Measurements from ENCODE around the gene DAPK2. TPM values are rescaled to one million over a fixed set of nuclear protein-coding genes. Genes with fewer than 3 reads are reported as not detected.
"Not testable (repeated sequence)": the region's sequence is repeated elsewhere in the genome, so short reads cannot be mapped to it uniquely, and the experiment has no call there.

The DAPK2 gene
- total RNA-seq, 2 donors from 2014 or later = 28.8 to 57.6 TPM

DNA sequence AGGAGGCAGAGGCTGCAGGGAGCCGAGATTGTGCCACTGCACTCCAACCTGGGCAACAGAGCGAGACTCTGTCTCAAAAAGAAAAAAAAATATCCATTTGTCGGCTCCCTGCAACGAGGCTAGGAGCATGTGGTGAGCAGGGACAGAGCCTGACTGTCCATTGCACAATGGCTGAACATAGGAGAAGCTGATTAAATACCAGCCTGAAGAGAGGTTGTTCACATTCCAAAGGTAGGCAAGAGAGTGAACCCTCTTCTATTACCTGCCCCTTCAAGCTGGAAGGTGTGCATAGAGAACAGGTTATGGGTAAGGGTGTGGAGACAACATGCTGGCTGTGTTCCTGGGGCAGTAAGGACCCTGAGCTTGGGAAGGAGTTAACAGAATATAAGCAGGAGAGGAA lies 78.7 kb downstream of the DAPK2 start:
- Histone ChIP-seq H3K27ac (peak overlapping the region; percentile 81 to 89), H3K9me3 (no peaks in the 10 kb centered on the region), H3K36me3 (peaks cover 30% of the 10 kb centered on the region), H3K27me3 (no peaks in the 10 kb centered on the region), H3K4me3 (no peak overlapping the region), H3K4me1 (peaks cover 0 to 50% of the 10 kb centered on the region in 2 donors)
- peak; percentile 16 for DNase-seq (ENCODE audit: low spot score)
- TF ChIP-seq, protein P1, sequence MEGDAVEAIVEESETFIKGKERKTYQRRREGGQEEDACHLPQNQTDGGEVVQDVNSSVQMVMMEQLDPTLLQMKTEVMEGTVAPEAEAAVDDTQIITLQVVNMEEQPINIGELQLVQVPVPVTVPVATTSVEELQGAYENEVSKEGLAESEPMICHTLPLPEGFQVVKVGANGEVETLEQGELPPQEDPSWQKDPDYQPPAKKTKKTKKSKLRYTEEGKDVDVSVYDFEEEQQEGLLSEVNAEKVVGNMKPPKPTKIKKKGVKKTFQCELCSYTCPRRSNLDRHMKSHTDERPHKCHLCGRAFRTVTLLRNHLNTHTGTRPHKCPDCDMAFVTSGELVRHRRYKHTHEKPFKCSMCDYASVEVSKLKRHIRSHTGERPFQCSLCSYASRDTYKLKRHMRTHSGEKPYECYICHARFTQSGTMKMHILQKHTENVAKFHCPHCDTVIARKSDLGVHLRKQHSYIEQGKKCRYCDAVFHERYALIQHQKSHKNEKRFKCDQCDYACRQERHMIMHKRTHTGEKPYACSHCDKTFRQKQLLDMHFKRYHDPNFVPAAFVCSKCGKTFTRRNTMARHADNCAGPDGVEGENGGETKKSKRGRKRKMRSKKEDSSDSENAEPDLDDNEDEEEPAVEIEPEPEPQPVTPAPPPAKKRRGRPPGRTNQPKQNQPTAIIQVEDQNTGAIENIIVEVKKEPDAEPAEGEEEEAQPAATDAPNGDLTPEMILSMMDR (IDR thresholded peaks at IDR 0.05) = no peak

DNA sequence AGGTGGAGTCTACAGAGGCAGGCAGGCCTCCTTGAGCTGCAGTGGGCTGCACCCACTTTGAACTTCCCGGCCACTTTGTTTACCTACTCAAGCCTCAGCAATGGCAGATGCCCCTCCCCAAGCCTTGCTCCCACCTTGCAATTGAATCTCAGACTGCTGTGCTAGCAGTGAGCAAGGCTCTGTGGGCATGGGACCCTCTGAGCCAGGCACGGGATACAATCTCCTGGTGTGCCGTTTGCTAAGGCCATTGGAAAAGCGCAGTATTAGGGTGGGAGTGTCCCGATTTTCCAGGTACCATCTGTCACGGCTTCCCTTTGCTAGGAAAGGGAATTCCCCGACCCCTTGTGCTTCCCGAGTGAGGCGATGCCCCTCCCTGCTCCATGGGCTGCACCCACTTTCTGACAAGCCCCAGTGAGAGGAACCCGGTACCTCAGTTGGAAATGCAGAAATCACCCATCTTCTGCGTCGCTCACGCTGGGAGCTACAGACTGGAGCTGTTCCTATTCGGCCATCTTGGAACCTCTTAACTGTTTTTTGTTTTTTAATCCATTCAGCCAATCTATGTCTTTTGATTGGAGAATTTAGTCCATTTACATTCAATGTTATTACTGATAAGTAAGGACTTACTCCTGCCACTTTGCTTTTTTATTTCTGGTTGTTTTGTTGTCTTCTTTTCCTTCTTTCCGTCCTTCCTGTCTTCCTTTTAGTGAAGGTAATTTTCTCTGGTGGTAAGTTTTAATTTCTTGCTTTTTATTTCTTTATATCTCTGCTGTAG lies 83.2 kb downstream of the DAPK2 start:
- not testable (repeated sequence) for H3K4me3 ChIP-seq, H3K27me3 ChIP-seq, H3K9me3 ChIP-seq, H3K4me1 ChIP-seq, H3K27ac ChIP-seq
- H3K36me3 ChIP-seq = peaks cover 26% of the 10 kb centered on the region
- peak; percentile 47 for DNase-seq (ENCODE audit: low spot score)

DNA sequence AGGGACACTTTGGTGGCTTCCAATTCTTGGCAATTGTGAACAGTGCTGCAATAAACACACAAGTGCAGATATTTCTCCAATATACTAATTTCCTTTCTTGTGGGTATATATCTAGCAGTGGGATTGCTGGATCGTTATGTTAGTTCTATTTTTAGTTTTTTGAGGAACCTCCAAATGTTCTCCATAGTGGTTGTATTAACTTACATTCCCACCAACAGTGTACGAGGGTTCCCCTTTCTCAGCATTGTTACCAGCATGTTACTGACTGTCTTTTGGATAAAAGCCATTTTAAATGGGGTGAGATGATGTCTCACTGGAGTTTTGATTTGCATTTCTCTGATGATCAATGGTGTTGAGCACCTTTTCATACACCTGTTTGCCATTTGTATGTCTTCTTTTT lies 92.8 kb downstream of the DAPK2 start:
- TF ChIP-seq, protein P1 (IDR thresholded peaks at IDR 0.05) = no peak
- no peaks in the 10 kb centered on the region for H3K36me3 ChIP-seq
- H3K27me3 ChIP-seq = no peaks in the 10 kb centered on the region
- H3K4me3 ChIP-seq = no peak overlapping the region
- peaks cover 0 to 4% of the 10 kb centered on the region in 2 donors for H3K4me1 ChIP-seq
- DNase-seq (ENCODE audit: low spot score) = no peak
- H3K27ac ChIP-seq = peak overlapping the region in 1 of 2 donors; percentile 22
- no peaks in the 10 kb centered on the region for H3K9me3 ChIP-seq

DNA sequence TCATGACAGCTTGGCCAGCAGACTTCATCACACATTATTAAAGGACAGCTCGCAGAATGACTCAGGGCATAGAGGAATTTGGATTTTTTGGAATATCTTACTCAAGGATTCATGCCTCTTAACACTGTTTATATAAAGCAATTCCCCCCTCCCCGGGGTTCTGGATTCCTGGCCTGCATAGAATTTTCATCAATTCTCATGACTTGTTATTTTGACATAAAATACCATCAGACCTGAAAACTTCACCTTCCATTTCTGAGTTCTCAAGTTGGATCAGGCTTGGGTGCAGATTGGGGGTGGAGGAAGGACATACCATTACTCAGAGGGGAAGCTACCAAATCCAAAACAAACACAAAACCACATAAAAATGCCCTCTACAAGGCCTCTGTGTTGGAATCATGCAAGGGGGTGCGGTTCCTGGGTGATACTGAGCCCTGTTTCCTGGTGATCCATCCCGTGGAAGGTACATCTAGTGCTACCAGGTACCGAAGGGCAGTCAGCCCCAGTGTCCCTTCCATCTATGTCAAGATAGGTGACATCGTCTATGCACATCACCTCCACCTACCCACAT lies 95.3 kb downstream of the DAPK2 start:
- H3K36me3 ChIP-seq = no peaks in the 10 kb centered on the region
- no peaks in the 10 kb centered on the region for H3K27me3 ChIP-seq
- H3K9me3 ChIP-seq = no peaks in the 10 kb centered on the region
- TF ChIP-seq, protein P1 (IDR thresholded peaks at IDR 0.05) = no peak
- H3K4me3 ChIP-seq = no peak overlapping the region
- peaks cover 0 to 7% of the 10 kb centered on the region in 2 donors for H3K4me1 ChIP-seq
- H3K27ac ChIP-seq = peak overlapping the region; percentile 10 to 25
- peak; percentile 49 for DNase-seq (ENCODE audit: low spot score)

DNA sequence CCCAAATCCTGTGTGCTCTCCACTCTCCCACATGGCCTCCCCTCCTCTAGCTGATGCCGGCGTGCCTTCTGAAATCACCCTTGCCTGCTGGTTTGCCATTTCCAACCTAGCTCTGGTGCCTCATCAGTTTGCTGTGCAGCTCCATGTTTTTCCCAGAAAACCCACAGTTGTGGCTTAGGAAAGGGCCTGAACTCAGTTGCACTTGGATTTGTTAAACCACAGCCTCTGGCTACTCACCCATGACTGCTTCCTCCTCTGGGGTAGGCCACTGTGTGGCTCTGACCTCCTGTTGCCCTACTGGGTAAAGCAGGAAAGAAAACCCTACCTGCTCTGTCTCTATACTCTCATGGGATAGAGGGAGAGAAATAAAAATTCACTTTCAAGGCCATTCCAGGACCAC lies 97.3 kb downstream of the DAPK2 start:
- peaks cover 0 to 22% of the 10 kb centered on the region in 2 donors for H3K4me1 ChIP-seq
- DNase-seq (ENCODE audit: low spot score) = no peak
- TF ChIP-seq, protein P1 (IDR thresholded peaks at IDR 0.05) = no peak
- no peaks in the 10 kb centered on the region for H3K36me3 ChIP-seq
- H3K27ac ChIP-seq = peak overlapping the region in 1 of 2 donors; percentile 8
- H3K4me3 ChIP-seq = no peak overlapping the region
- H3K9me3 ChIP-seq = no peaks in the 10 kb centered on the region
- no peaks in the 10 kb centered on the region for H3K27me3 ChIP-seq

DNA sequence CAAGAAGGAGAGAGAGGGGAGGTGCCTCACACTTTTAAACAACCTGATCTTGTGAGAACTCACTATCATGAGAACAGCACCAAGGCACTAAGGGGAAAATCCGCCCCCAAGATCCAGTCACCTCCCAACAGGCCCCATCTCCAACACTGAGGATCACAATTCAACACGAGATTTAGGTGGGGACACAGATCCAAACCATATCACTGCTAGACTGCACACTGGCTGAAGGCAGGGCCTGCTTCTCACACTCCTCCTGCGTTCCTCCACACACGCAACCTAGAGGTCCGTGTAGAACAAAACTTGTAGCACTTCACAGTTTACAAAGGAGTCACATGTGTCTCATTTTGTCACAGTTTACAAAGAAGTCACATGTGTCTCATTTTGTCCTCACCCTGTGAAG lies 97.8 kb downstream of the DAPK2 start:
- TF ChIP-seq, protein P1 (IDR thresholded peaks at IDR 0.05) = no peak
- H3K4me1 ChIP-seq = peaks cover 0 to 22% of the 10 kb centered on the region in 2 donors
- H3K27ac ChIP-seq = peak overlapping the region in 1 of 2 donors; percentile 8
- no peaks in the 10 kb centered on the region for H3K27me3 ChIP-seq
- H3K36me3 ChIP-seq = no peaks in the 10 kb centered on the region
- no peak overlapping the region for H3K4me3 ChIP-seq
- peak; percentile 26 for DNase-seq (ENCODE audit: low spot score)
- H3K9me3 ChIP-seq = no peaks in the 10 kb centered on the region

All from right atrium auricular region (tissue), 2 donors.